Testis (tissue), 3 donors: ENCODE results near the gene BARX2. TPM values are rescaled to one million over a fixed set of nuclear protein-coding genes. Genes with fewer than 3 reads are reported as not detected.

Experiments
- DNase-seq: peaks from one replicate; pipeline ENCODE4 v3.0.0-alpha.2; 2019
- H3K27ac ChIP-seq, 2 donors: fragments of 200-600 bp; sonication (generic); one replicate each; pipeline ENCODE4 v1.5.1; 2019
- H3K27me3 ChIP-seq: fragments of 200-600 bp; sonication (generic); one replicate; pipeline ENCODE4 v1.5.1; 2019
- H3K36me3 ChIP-seq: fragments of 200-600 bp; sonication (generic); one replicate; pipeline ENCODE4 v1.5.1; 2017; ENCODE audit warnings: low read depth; ENCODE audit errors: missing control alignments
- H3K4me1 ChIP-seq: fragments of 200-600 bp; sonication (generic); one replicate; pipeline ENCODE4 v1.5.1; 2019
- H3K4me3 ChIP-seq, 2 donors: fragments of 200-600 bp; sonication (generic); one replicate each; pipeline ENCODE4 v1.5.1; 2017 to 2019
- H3K9me3 ChIP-seq: fragments of 200-600 bp; sonication (generic); one replicate; pipeline ENCODE4 v1.5.1; 2017
- POLR2A ChIP-seq: fragments of 450-650 bp; IDR thresholded peaks from one replicate; pipeline ENCODE4 v1.6.1; 2017; ENCODE audit warnings: antibody characterized with exemption, mild to moderate bottlenecking, moderate library complexity
- WGBS, 2 donors: methylation state at CpG; one replicate each; pipeline ENCODE4 v1.1.5; 2018; 5-methylcytosine and 5-hydroxymethylcytosine counted together
- intact Hi-C: fragments of 100-400 bp; cut with DNase I; formaldehyde crosslinking; loops from one replicate; pipeline ENCODE4 v1.15.1; 2023; ENCODE audit warnings: low total_unique reads
- polyA plus RNA-seq: library from polyadenylated mRNA; stranded (reverse); fragments of 350-450 nt; fragmentation: Illumina TruSeq; extraction: RNeasy Lipid Tissue Mini Kit (QIAGEN cat#74804); gene quantifications from one replicate; pipeline ENCODE4 v1.2.3, GENCODE V29; 2014; ENCODE audit warnings: low read depth, low replicate concordance; ENCODE audit not compliant: insufficient read depth
- total RNA-seq, 2 donors: library from RNA; depleted of rRNA; stranded (reverse); fragments of >200 nt; gene quantifications; one replicate each; pipeline ENCODE4 v1.2.3, GENCODE V29; 2016
- TF ChIP-seq, protein P1 (sequence below), 3 experiments: fragments of 450-650 bp in 2 of 3; fragments of 200-600 bp in 1 of 3; sonication (generic) in 1 of 3; IDR thresholded peaks; one replicate each; pipeline ENCODE4 v1.5.1; 2016 to 2019; ENCODE audit warnings: antibody characterized with exemption in 3 of 3, mild to moderate bottlenecking in 2 of 3, moderate library complexity in 1 of 3

Gene BARX2
- total and polyA plus RNA-seq, 3 donors from 2014 or later, result 4.3 to 5.0 (median 4.5) TPM

DNA sequence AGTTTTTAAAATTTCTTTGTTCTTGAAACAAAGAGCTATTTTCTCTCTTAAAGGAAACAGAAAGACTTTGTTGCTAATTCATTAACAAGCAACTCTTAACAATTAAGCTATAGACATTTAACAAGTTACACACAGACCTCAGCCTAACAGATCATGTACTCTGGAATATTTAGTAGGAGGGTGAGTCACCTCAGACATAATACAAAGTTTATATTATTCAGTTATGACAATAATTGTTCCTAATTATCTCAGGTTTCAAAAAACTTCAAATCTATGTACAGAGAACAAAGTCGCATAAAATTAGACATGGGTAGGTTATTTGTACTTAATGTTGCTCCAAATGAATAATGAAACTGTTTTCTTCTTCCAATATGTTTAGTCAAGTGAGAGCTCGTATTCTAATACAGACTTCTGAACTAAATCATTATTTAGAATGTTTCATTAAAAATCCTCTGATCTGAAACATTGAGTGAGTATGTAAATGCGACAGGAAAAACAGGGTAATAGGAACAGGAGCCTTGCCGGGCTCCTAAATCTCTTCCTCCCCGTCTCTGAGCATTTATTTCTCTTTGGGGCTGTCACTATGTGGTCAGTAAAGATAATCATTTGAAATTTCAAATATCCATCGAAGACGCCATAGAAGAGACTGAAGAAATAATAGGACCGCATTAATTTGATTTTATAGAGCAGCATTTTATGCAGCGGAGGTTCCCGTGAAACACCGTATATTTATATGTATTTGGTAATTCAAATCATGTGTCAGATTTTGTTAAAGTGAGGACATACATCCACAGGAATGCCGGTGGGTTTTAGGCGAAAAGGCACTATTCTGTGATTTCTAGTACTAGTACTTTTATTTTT lies 8.7 kb upstream of the BARX2 start:
- Histone ChIP-seq H3K27ac (no peak overlapping the region), H3K4me3 (no peak overlapping the region), H3K4me1 (no peaks in the 10 kb centered on the region), H3K9me3 (no peaks in the 10 kb centered on the region), H3K27me3 (no peaks in the 10 kb centered on the region), H3K36me3 (no peaks in the 10 kb centered on the region)
- whole genome bisulfite sequencing, 2 donors, result 85 to 86% methylated on average over 13 of the region's 13 CpGs
- no peak for TF ChIP-seq POLR2A
- TF ChIP-seq, protein P1, sequence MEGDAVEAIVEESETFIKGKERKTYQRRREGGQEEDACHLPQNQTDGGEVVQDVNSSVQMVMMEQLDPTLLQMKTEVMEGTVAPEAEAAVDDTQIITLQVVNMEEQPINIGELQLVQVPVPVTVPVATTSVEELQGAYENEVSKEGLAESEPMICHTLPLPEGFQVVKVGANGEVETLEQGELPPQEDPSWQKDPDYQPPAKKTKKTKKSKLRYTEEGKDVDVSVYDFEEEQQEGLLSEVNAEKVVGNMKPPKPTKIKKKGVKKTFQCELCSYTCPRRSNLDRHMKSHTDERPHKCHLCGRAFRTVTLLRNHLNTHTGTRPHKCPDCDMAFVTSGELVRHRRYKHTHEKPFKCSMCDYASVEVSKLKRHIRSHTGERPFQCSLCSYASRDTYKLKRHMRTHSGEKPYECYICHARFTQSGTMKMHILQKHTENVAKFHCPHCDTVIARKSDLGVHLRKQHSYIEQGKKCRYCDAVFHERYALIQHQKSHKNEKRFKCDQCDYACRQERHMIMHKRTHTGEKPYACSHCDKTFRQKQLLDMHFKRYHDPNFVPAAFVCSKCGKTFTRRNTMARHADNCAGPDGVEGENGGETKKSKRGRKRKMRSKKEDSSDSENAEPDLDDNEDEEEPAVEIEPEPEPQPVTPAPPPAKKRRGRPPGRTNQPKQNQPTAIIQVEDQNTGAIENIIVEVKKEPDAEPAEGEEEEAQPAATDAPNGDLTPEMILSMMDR (IDR thresholded peaks at IDR 0.05), result no peak
- no peak for DNase-seq
- intact Hi-C loops, result loop anchor here (10.0 kb wide), 1 partner anchor 388 kb away; no protein-coding TSS in a partner anchor

DNA sequence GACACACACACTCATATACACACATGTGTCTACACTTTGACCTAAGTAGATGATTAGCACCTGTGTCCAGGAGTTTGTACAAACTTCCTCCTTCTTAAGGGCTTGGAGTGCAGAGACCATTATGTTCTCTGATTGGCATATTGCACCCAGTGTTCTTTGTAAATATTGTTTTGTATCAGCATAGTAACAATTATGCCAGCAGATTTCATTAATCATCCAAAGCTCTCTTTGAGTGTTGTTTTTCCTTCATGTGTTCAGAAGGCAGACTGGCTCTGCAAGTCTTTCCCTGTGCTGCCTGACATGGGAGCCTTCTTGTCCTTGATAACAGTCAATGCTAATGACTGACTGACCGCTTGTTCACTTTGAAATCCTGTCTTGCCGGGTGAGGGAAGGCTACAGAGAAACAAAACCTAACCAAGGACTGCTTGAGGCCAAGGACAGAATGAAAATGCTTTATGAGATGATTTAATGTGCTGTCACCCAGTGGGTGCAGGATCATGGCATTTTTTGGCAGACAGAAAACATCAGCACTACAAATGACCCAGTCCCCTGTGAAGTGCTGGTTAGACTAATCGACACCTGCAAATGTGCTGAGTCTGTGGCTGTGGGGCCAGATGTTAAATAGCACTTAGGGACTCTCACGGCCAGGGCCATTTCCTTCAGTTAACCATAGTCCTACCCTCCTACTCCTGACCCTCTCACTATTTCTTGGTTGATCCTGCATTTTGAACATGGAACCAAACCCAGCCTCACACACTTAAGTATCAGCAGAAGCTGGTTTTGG lies 6.6 kb upstream of the BARX2 start:
- intact Hi-C loops, result loop anchor here (10.0 kb wide), 1 partner anchor 386 kb away; no protein-coding TSS in a partner anchor
- H3K27me3 ChIP-seq, result no peaks in the 10 kb centered on the region
- DNase-seq, result no peak
- H3K4me3 ChIP-seq, result no peak overlapping the region
- H3K4me1 ChIP-seq, result peaks cover 13% of the 10 kb centered on the region
- H3K27ac ChIP-seq, result no peak overlapping the region
- WGBS, 2 donors, result 46 to 49% methylated on average over 4 of the region's 4 CpGs
- no peaks in the 10 kb centered on the region for H3K36me3 ChIP-seq
- TF ChIP-seq POLR2A, result no peak
- TF ChIP-seq, protein P1 (IDR thresholded peaks at IDR 0.05), result no peak
- no peaks in the 10 kb centered on the region for H3K9me3 ChIP-seq

DNA sequence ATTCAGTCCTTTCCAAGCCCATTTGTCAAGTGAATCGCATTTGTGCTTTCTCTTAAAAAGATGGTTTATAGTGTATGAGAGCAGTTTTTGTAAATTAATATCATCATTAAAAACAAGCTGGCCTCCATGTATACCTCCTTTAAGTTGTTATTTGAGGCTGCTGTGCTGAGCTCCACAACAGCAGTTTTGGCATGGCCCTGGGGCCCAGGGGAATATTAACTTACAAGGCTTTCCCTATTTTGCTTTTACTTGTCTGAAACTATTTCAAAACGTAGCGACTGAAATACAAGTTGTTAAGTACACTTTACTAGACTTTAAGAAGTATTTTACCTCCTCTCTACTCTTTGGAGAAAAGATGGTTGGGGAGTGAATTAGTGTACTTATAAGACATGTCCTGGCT lies 4.9 kb upstream of the BARX2 start:
- no peak for DNase-seq
- Histone ChIP-seq H3K9me3 (no peaks in the 10 kb centered on the region), H3K27ac (no peak overlapping the region), H3K27me3 (no peaks in the 10 kb centered on the region), H3K36me3 (no peaks in the 10 kb centered on the region), H3K4me1 (peaks cover 23% of the 10 kb centered on the region), H3K4me3 (no peak overlapping the region)
- TF ChIP-seq POLR2A, result no peak
- TF ChIP-seq, protein P1 (IDR thresholded peaks at IDR 0.05), result no peak
- intact Hi-C loops, result no loop called here
- 82 to 84% methylated on average over 3 of the region's 3 CpGs for WGBS, 2 donors

DNA sequence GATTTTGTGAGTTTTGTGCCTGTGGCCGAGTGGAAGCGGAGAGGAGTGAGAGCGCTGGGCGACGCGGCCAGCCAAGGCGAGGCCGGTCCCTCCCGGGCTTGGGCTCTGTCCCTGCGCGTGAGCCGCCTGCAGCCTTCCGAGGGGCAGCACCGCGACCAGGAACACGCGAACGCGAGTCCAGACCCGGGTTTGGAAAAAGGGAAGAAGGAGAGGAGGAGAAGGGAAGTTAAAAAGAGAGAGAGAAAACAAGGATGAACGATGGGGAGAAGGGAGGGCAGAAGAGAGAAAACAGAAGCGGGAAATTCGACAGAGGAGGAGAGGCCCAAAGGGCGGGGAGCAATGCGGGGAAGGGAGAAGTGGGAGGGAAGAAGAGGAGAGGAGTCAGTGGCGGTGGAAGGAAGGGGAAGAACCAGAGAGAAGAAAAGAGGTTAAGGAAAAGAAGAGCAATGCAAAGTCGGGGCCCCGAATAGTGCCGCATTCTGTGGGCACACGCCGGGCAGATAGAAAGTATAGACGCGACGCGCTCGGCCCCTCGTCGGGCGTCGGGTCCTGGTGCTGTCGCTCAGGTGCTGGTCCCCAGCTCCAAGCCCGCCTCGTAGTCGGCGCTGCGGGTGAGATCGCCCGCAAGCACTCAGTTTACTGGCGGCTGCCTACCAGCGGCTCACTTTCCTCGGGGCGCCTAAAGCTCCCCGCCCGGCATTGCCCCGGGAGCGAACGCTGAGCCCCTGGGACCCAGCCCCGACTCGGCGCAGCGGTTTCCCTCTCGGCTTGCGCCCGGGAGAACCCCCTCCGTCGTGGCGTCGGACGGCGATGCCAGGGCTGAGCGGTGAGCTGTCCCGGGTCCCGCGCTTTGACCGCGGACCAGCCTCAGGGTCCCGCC lies 2.8 kb upstream of the BARX2 start:
- no peaks in the 10 kb centered on the region for H3K9me3 ChIP-seq
- TF ChIP-seq, protein P1 (IDR thresholded peaks at IDR 0.05), result no peak
- no peak for TF ChIP-seq POLR2A
- no peak overlapping the region for H3K27ac ChIP-seq
- DNase-seq, result no peak
- intact Hi-C loops, result no loop called here
- peak overlapping the region in 1 of 2 donors; percentile 47 for H3K4me3 ChIP-seq
- peaks cover 23% of the 10 kb centered on the region for H3K4me1 ChIP-seq
- 2% methylated on average over 56 to 76 of the region's 77 CpGs for WGBS, 2 donors
- no peaks in the 10 kb centered on the region for H3K27me3 ChIP-seq
- no peaks in the 10 kb centered on the region for H3K36me3 ChIP-seq
